ENCODE data around the gene CAPZA2. TPM values are rescaled to one million over a fixed set of nuclear protein-coding genes. Genes with fewer than 3 reads are reported as not detected.

Gene CAPZA2
- total RNA-seq, 1 experiment from 2014 or later, result 153 TPM

- TF ChIP-seq HMGXB4 (CRISPR knock-in tag; IDR thresholded peaks at IDR 0.05), result no peak
- TF ChIP-seq NR2C2 (CRISPR knock-in tag; IDR thresholded peaks at IDR 0.05), result no peak
- no peak for TF ChIP-seq TP53 (CRISPR knock-in tag; IDR thresholded peaks at IDR 0.05)
- no peak for TF ChIP-seq AFF4 (CRISPR knock-in tag; IDR thresholded peaks at IDR 0.05; ENCODE audit: borderline replicate concordance)
- TF ChIP-seq CTCF (IDR thresholded peaks at IDR 0.05), result no peak
- no peak for TF ChIP-seq ZNF263 (CRISPR knock-in tag; IDR thresholded peaks at IDR 0.05; ENCODE audit: low read depth)
- no peak for TF ChIP-seq FOXK1 (CRISPR knock-in tag; IDR thresholded peaks at IDR 0.05)
- TF ChIP-seq NFYB (CRISPR knock-in tag; conservative IDR thresholded peaks at IDR 0.05; ENCODE audit: low read depth), result no peak
These were observed 19.0 kb upstream of the CAPZA2 start (continued) for GRCh38 chr7:116843378-116843777.

GRCh38 chr7:116851175-116851574 lies 11.2 kb upstream of the CAPZA2 start:
- ATAC-seq, result no peak
- POLR2A ChIA-PET, result no interaction called here
- H3K9me3 Mint-ChIP-seq, result no peaks in the 10 kb centered on the region; the same call in 1 of the 2 replicates

More at GRCh38 chr7:116851175-116851574, 11.2 kb upstream of the CAPZA2 start:
- peaks cover 18% of the 10 kb centered on the region for H3K4me1 Mint-ChIP-seq
- no peaks in the 10 kb centered on the region; the same call in 1 of the 2 replicates for H3K27me3 Mint-ChIP-seq (ENCODE audit: low read depth)
- CTCF ChIA-PET, result no interaction called here
- H3K4me3 Mint-ChIP-seq, result no peak overlapping the region
- TF ChIP-seq ZNF121 (CRISPR knock-in tag; IDR thresholded peaks at IDR 0.05) (peak; percentile 27; the same call in 1 of the 2 replicates), JAZF1 (CRISPR knock-in tag; IDR thresholded peaks at IDR 0.05) (no peak), OVOL2 (CRISPR knock-in tag; IDR thresholded peaks at IDR 0.05; ENCODE audit: borderline replicate concordance) (no peak), ZNF512 (CRISPR knock-in tag; IDR thresholded peaks at IDR 0.05; ENCODE audit: borderline replicate concordance) (no peak), ZSCAN18 (CRISPR knock-in tag; IDR thresholded peaks at IDR 0.05) (no peak), ZNF263 (CRISPR knock-in tag; IDR thresholded peaks at IDR 0.05; ENCODE audit: low read depth) (no peak), FOXK1 (CRISPR knock-in tag; IDR thresholded peaks at IDR 0.05) (no peak)
- no peak for DNase-seq (ENCODE audit: low spot score)
- no peak overlapping the region for H3K27ac Mint-ChIP-seq
- H3K36me3 Mint-ChIP-seq, result no peaks in the 10 kb centered on the region

Data from WTC11 (cell line).